GM19463 (cell line): ENCODE results near the gene CNKSR1.
"Not testable (repeated sequence)": the region's sequence is repeated elsewhere in the genome, so short reads cannot be mapped to it uniquely, and the experiment has no call there.

Experiments used
- ATAC-seq: cut with Tn5 transposase; IDR thresholded peaks from one replicate; pipeline ENCODE4 v1.9.1; 2021; ENCODE audit warnings: mild to moderate bottlenecking, moderate library complexity; ENCODE audit not compliant: unreplicated experiment

The CNKSR1 gene

DNA sequence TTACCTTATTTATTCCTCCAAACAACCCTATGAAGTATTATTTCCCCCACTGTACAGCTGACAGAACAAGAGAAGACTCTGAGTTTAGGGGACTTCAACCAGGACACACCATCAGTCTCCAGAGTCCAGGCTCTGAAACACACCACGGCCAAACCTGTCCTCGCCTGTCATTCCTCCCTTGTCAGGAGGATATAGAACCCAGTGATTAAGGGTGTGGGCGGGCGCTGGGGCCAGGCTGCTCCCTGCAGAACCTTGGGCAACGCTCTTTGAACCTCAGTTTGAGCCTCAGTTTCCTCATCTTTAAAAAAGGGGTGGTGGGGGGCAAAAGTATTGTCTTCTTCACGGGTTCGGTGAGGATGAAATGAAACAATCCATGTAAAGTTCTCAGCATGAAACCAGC, 47.3 kb downstream of the CNKSR1 start:
- ATAC-seq: no peak

DNA sequence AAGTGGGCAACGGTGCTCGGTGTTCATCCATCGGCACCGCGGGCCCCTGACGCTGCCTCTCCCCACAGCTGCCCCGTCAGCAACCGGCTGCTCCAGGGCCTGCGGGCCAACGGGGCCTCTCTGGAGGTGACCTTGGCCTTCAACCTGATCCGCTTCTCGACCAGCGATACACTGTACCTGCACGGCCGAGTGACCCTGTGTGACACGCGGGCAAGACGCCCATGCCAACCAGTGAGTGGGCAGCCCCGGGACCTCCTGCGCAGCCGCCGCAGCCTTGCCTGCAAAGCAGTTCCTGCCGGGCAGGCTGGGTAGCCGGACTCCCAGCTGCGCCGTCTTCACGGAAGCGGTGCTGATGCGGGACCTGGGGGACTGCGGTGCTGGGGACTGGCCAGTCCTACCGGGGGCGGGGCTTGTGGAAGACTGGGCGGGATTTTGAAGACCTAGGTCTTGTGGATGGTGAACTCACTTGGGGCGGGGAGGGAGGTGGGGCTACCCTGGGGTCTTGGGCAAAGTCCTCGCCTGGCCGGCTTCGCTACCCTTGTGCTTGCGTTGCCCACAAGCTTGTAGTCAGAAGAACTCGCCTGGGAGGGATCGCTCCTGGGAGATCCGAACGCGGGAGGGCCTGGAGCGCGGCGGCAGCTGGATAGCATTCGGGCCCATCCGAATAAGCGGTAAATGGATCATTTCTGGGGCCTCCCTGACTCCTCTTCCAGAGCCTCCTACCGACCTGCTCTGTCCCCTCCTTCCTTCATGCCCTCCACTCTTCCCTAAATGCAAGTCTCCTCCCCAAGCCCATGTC, 47.9 kb downstream of the CNKSR1 start:
- ATAC-seq: no peak

DNA sequence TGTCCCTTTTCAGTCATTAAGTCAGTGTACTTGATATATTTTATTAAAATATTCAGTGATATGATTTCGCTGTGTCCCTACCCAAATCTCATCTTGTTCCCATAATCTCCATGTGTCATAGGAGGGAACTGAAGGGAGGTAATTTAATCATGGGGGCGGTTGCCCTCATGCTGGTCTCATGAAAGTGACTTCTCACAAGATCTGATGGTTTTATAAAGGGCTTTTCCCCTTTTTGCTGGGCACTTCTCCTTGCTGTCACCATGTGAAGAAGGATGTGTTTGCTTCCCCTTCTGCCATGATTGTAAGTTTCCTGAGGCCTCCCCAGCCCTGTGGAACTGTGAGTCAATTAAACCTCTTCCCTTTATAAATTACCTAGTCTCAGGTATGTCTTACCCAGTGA, 53.4 kb downstream of the CNKSR1 start:
- ATAC-seq: not testable (repeated sequence)

DNA sequence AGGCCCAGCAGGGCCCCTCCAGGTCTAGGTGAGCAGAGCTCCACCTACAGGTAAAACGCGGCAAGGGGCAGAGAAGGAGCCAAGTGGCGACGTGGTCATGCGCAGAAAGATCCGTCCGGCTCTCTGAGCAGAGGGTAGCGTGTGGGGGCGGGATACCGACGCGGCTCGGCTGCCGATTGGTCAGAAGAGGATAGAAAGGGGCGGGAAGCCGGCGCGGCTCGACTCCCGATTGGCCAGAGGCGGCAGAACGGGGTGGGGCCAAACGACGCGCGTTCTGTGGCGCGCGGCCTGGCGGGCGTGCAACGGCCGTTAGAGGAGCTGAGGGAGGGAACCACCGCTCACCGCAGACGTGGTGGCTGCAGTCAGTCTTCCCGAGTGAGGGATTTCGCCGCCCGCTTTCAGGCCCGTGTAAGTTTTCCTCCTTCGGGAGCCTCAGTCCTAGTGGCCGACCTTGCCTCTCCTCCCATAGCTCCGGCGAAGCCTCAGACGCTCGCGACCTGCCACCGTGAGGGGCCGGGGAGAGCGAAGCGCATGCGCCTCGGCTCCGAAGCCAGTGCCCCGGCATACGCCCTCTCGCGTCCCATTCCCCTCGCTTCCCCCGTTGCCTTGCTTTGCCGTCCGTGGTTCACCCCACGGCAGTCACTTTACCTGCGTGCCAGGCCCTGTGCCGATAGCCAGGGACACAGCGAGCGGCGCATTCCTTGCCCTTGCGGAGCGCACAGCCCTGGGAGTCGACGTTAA, 56.8 kb downstream of the CNKSR1 start, which contains the start of gene CEP85:
Gene CEP85, plus strand, starts transcription at position 298 of the 741 bp plus-strand sequence. CDS start 5,584 bp downstream, outside the sequence.
- ATAC-seq: peak; percentile 92

DNA sequence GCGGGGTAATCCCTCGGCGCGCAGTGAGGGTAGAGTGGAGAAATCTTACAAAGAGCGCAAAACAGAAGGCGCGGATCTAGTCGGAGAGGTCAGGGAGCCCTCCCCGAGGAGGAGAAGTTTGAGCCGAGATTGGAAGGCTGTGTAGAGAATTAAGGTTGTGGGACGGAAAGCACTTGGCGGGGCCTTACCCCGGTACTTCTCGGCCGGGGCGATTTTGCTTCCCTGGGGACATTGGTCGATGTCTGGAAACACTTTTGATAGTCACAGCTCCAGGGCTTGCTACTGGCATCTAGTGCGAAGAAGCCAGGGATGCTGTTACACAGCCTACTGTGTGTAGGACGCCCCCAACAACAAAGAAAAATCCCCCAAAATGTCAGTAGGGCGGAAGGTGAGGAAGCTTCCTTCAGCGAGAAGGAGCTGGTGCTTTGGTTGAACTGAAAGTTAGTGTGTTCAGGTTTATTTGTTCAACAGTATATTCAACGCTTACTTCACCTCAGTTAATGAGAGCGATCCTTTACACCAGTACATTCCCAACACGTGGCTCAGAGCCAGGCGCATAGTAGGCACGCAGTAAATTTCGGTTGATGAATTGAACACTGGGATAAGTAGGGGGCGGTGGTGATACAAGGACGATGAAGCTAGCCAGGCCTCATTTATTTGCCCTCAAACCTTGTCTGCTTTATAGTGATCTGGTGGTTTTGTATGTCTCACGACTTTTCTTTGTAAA, 57.5 kb downstream of the CNKSR1 start:
- ATAC-seq: no peak

- ATAC-seq: no peak
Observed at GRCh38 chr1:26237230-26237966, 60.1 kb downstream of the CNKSR1 start.
